ENCODE results near the gene PLCL2. TPM values are rescaled to one million over a fixed set of nuclear protein-coding genes. Genes with fewer than 3 reads are reported as not detected.

The PLCL2 gene
- total RNA-seq, 4 donors from 2014 or later: 5.1 to 12.3 (median 6.9) TPM

- H3K36me3 ChIP-seq: no peaks in the 10 kb centered on the region
- H3K4me3 ChIP-seq: no peak overlapping the region
- H3K9me3 ChIP-seq: no peaks in the 10 kb centered on the region
- peaks cover 0 to 10% (median 0%) of the 10 kb centered on the region in 3 donors for H3K4me1 ChIP-seq
- 100% methylated on average over 1 of the region's 1 CpG; no CpG with 5 or more reads in 1 of the 2 donors for WGBS, 2 donors (ENCODE audit: low coverage in 1 of 2)
- ATAC-seq: no peak
- TF ChIP-seq POLR2AphosphoS5 (IDR thresholded peaks at IDR 0.05) (no peak), CTCF (IDR thresholded peaks at IDR 0.05) (no peak), POLR2A (IDR thresholded peaks at IDR 0.05) (no peak), EP300 (IDR thresholded peaks at IDR 0.05) (no peak)
- no peak overlapping the region for H3K27ac ChIP-seq
- no peaks in the 10 kb centered on the region for H3K27me3 ChIP-seq
These were observed 189.8 kb downstream of the PLCL2 start for GRCh38 chr3:17074559-17074958.

GRCh38 chr3:17075358-17075757, 190.6 kb downstream of the PLCL2 start:
- 100% methylated on average over 1 of the region's 1 CpG for WGBS, 2 donors (ENCODE audit: low coverage in 1 of 2)
- no peak for TF ChIP-seq CTCF (IDR thresholded peaks at IDR 0.05)
- TF ChIP-seq POLR2A (IDR thresholded peaks at IDR 0.05): no peak
- TF ChIP-seq EP300 (IDR thresholded peaks at IDR 0.05): no peak
- TF ChIP-seq POLR2AphosphoS5 (IDR thresholded peaks at IDR 0.05): no peak
- no peak for ATAC-seq
- Histone ChIP-seq H3K4me1 (peaks cover 0 to 10% (median 0%) of the 10 kb centered on the region in 3 donors), H3K36me3 (peaks cover 0 to 5% of the 10 kb centered on the region in 2 donors), H3K9me3 (no peaks in the 10 kb centered on the region), H3K27me3 (no peaks in the 10 kb centered on the region), H3K27ac (no peak overlapping the region), H3K4me3 (no peak overlapping the region)

GRCh38 chr3:17075907-17076306, 191.2 kb downstream of the PLCL2 start:
- ATAC-seq: no peak
- Histone ChIP-seq H3K4me1 (peaks cover 0 to 10% (median 0%) of the 10 kb centered on the region in 3 donors), H3K27me3 (no peaks in the 10 kb centered on the region), H3K27ac (no peak overlapping the region), H3K4me3 (no peak overlapping the region), H3K9me3 (no peaks in the 10 kb centered on the region), H3K36me3 (peaks cover 0 to 5% of the 10 kb centered on the region in 2 donors)
- TF ChIP-seq EP300 (IDR thresholded peaks at IDR 0.05) (no peak), POLR2A (IDR thresholded peaks at IDR 0.05) (no peak), CTCF (IDR thresholded peaks at IDR 0.05) (no peak), POLR2AphosphoS5 (IDR thresholded peaks at IDR 0.05) (no peak)
- WGBS, 2 donors (ENCODE audit: low coverage in 1 of 2): 88 to 91% methylated on average over 1 of the region's 1 CpG

GRCh38 chr3:17076940-17077605, 192.3 kb downstream of the PLCL2 start:
- no peak for TF ChIP-seq CTCF (IDR thresholded peaks at IDR 0.05)
- TF ChIP-seq POLR2A (IDR thresholded peaks at IDR 0.05): no peak
- no peak for TF ChIP-seq POLR2AphosphoS5 (IDR thresholded peaks at IDR 0.05)
- no peak for TF ChIP-seq EP300 (IDR thresholded peaks at IDR 0.05)
- ATAC-seq: no peak
- no peak overlapping the region for H3K4me3 ChIP-seq
- no peaks in the 10 kb centered on the region for H3K27me3 ChIP-seq
- WGBS, 2 donors (ENCODE audit: low coverage in 1 of 2): 53 to 69% methylated on average over 4 of the region's 4 CpGs
- H3K9me3 ChIP-seq: no peaks in the 10 kb centered on the region
- peaks cover 0 to 10% (median 0%) of the 10 kb centered on the region in 3 donors for H3K4me1 ChIP-seq
- H3K36me3 ChIP-seq: peaks cover 0 to 5% of the 10 kb centered on the region in 2 donors
- no peak overlapping the region for H3K27ac ChIP-seq

- no peak overlapping the region for H3K27ac ChIP-seq
- peaks cover 0 to 5% of the 10 kb centered on the region in 2 donors for H3K36me3 ChIP-seq
- H3K4me1 ChIP-seq: peaks cover 0 to 10% (median 0%) of the 10 kb centered on the region in 3 donors
- no peaks in the 10 kb centered on the region for H3K9me3 ChIP-seq
- ATAC-seq: no peak
- no peaks in the 10 kb centered on the region for H3K27me3 ChIP-seq
- TF ChIP-seq CTCF (IDR thresholded peaks at IDR 0.05) (no peak), EP300 (IDR thresholded peaks at IDR 0.05) (no peak), POLR2AphosphoS5 (IDR thresholded peaks at IDR 0.05) (no peak), POLR2A (IDR thresholded peaks at IDR 0.05) (no peak)
- no peak overlapping the region for H3K4me3 ChIP-seq
- WGBS, 2 donors (ENCODE audit: low coverage in 1 of 2): 24 to 44% methylated on average over 1 to 4 of the region's 5 CpGs
These were observed 192.9 kb downstream of the PLCL2 start for GRCh38 chr3:17077606-17078005.

All from gastroesophageal sphincter (tissue), 4 donors.